Measurements from ENCODE around the gene ATG4A.

ATG4A gene

GRCh38 chrX:108160309-108160708 lies 68.7 kb downstream of the ATG4A start:
- Histone ChIP-seq H3K27ac (ENCODE audit: low read depth, low read length, poor library complexity, severe bottlenecking) (no peak overlapping the region), H3K79me2 (ENCODE audit: insufficient read depth, low read length) (no peaks in the 10 kb centered on the region), H3K9ac (ENCODE audit: low read length) (no peak overlapping the region), H3K4me3 (ENCODE audit: low read depth, low read length, poor library complexity, severe bottlenecking) (no peak overlapping the region), H3K36me3 (ENCODE audit: insufficient read depth, low read length) (no peaks in the 10 kb centered on the region), H3K9me2 (ENCODE audit: low read depth, low read length) (no peaks in the 10 kb centered on the region), H3K27me3 (ENCODE audit: insufficient read depth, low read length) (no peaks in the 10 kb centered on the region), H3K4me2 (ENCODE audit: low read length) (no peak overlapping the region), H4K20me1 (ENCODE audit: insufficient read depth, low read length) (no peaks in the 10 kb centered on the region), H3K9me3 (ENCODE audit: low read length) (no peaks in the 10 kb centered on the region), H3K4me1 (ENCODE audit: insufficient read depth, low read length, severe bottlenecking) (no peaks in the 10 kb centered on the region), H3F3A (ENCODE audit: insufficient read depth, low read length) (no peaks in the 10 kb centered on the region), H2AFZ (ENCODE audit: low read length) (no peak overlapping the region)
- TF ChIP-seq CTCF (IDR thresholded peaks at IDR 0.05; ENCODE audit: low read length) (no peak), EZH2 (IDR thresholded peaks at IDR 0.05; ENCODE audit: borderline replicate concordance, low read length) (no peak)

- Histone ChIP-seq H3K36me3 (ENCODE audit: insufficient read depth, low read length) (no peaks in the 10 kb centered on the region), H3K79me2 (ENCODE audit: insufficient read depth, low read length) (no peaks in the 10 kb centered on the region), H3K9ac (ENCODE audit: low read length) (no peak overlapping the region), H4K20me1 (ENCODE audit: insufficient read depth, low read length) (no peaks in the 10 kb centered on the region), H3K4me2 (ENCODE audit: low read length) (no peak overlapping the region), H3K4me1 (ENCODE audit: insufficient read depth, low read length, severe bottlenecking) (no peaks in the 10 kb centered on the region), H3F3A (ENCODE audit: insufficient read depth, low read length) (no peaks in the 10 kb centered on the region), H3K27me3 (ENCODE audit: insufficient read depth, low read length) (no peaks in the 10 kb centered on the region), H3K9me3 (ENCODE audit: low read length) (no peaks in the 10 kb centered on the region), H2AFZ (ENCODE audit: low read length) (no peak overlapping the region), H3K9me2 (ENCODE audit: low read depth, low read length) (no peaks in the 10 kb centered on the region), H3K27ac (ENCODE audit: low read depth, low read length, poor library complexity, severe bottlenecking) (no peak overlapping the region), H3K4me3 (ENCODE audit: low read depth, low read length, poor library complexity, severe bottlenecking) (no peak overlapping the region)
- TF ChIP-seq EZH2 (IDR thresholded peaks at IDR 0.05; ENCODE audit: borderline replicate concordance, low read length) (no peak), CTCF (IDR thresholded peaks at IDR 0.05; ENCODE audit: low read length) (no peak)
These were observed 70.7 kb downstream of the ATG4A start for GRCh38 chrX:108162265-108162664.

DNA sequence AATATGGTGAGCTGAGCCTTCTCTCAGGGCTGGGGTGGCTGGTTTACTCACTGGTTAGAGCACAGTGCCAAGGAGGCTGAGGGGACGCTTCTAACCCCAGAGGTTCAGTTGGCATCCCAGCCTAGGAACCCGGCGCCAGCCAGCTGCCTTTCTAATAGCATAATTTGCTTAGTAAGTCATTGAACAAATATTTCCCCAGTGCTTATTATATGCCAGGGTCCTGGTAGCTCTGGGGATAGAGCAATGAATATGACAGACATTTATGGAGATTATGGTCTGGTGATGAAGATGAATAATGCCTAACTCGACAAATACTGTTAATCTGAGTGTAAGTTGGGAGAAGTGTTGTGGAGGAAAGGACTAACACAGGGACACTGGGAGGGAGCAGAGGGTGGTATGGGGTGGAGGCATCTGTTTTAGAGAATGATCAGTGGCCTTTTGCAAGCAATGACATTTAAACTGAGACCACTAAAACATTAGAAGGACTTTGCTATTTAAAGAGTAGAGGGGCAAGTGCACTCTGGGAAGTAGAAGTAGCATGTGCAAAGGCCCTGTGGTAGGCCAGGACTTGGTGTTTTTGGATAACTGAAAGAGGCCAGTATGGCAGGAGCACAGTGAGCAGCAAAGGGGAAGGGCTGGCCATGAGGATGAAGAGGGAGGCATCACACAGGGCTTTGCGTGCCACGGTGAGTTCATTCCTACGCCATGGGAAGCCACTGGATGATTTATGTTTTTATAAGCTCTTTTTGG lies 71.9 kb downstream of the ATG4A start:
- Histone ChIP-seq H3K27ac (ENCODE audit: low read depth, low read length, poor library complexity, severe bottlenecking) (no peak overlapping the region), H4K20me1 (ENCODE audit: insufficient read depth, low read length) (no peaks in the 10 kb centered on the region), H2AFZ (ENCODE audit: low read length) (no peak overlapping the region), H3K4me1 (ENCODE audit: insufficient read depth, low read length, severe bottlenecking) (no peaks in the 10 kb centered on the region), H3K79me2 (ENCODE audit: insufficient read depth, low read length) (no peaks in the 10 kb centered on the region), H3K4me3 (ENCODE audit: low read depth, low read length, poor library complexity, severe bottlenecking) (no peak overlapping the region), H3K9ac (ENCODE audit: low read length) (no peak overlapping the region), H3F3A (ENCODE audit: insufficient read depth, low read length) (no peaks in the 10 kb centered on the region), H3K9me3 (ENCODE audit: low read length) (no peaks in the 10 kb centered on the region), H3K36me3 (ENCODE audit: insufficient read depth, low read length) (no peaks in the 10 kb centered on the region), H3K27me3 (ENCODE audit: insufficient read depth, low read length) (no peaks in the 10 kb centered on the region), H3K4me2 (ENCODE audit: low read length) (no peak overlapping the region), H3K9me2 (ENCODE audit: low read depth, low read length) (no peaks in the 10 kb centered on the region)
- no peak for TF ChIP-seq CTCF (IDR thresholded peaks at IDR 0.05; ENCODE audit: low read length)
- TF ChIP-seq EZH2 (IDR thresholded peaks at IDR 0.05; ENCODE audit: borderline replicate concordance, low read length): no peak
